ENCODE results near the gene GALNT10. TPM values are rescaled to one million over a fixed set of nuclear protein-coding genes. Genes with fewer than 3 reads are reported as not detected.

GALNT10 gene
- total and polyA plus RNA-seq, 2 of the 8 experiments (the other 6 are each of a cell fraction or from before 2014, with no cell fraction given): 4.6 to 15.5 TPM

DNA sequence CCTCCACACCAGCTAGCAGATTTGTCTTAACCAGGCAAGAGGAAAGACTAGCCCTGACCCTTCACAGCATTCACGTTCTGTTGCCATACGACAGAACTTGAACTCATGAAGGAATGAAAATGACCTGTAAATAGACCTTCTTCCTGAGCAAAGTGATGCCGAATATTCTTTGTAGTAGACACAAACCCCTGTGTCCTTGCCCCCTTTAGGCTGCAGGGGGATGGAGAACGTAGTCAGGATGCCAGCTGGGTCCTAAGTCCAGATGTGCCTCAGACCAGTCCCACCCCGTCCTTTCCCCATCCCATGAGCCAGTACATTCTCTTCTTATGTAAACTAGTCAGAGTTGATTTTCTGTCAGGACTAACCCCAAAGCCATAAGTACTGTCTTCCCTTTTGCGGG, 151.1 kb downstream of the GALNT10 start (continued):
- TF ChIP-seq RXRA (IDR thresholded peaks at IDR 0.05; ENCODE audit: insufficient read depth, low read depth, low read length) (no peak), CHD2 (IDR thresholded peaks at IDR 0.05; ENCODE audit: low read length) (no peak), CTCF (IDR thresholded peaks at IDR 0.05; ENCODE audit: control extremely low read depth in 1 of 3, insufficient read depth in 1 of 3, low read depth in 1 of 3, low read length in 3 of 3) (no peak)
